Glomerular visceral epithelial cell (primary cell): ENCODE measurements around the gene SPCS1.
"Not testable (repeated sequence)": the region's sequence is repeated elsewhere in the genome, so short reads cannot be mapped to it uniquely, and the experiment has no call there.

Experiments
- DNase-seq: peaks from one replicate; pipeline ENCODE4 v3.0.0-alpha.2; 2016; ENCODE audit errors: extremely low spot score

Gene SPCS1

DNA sequence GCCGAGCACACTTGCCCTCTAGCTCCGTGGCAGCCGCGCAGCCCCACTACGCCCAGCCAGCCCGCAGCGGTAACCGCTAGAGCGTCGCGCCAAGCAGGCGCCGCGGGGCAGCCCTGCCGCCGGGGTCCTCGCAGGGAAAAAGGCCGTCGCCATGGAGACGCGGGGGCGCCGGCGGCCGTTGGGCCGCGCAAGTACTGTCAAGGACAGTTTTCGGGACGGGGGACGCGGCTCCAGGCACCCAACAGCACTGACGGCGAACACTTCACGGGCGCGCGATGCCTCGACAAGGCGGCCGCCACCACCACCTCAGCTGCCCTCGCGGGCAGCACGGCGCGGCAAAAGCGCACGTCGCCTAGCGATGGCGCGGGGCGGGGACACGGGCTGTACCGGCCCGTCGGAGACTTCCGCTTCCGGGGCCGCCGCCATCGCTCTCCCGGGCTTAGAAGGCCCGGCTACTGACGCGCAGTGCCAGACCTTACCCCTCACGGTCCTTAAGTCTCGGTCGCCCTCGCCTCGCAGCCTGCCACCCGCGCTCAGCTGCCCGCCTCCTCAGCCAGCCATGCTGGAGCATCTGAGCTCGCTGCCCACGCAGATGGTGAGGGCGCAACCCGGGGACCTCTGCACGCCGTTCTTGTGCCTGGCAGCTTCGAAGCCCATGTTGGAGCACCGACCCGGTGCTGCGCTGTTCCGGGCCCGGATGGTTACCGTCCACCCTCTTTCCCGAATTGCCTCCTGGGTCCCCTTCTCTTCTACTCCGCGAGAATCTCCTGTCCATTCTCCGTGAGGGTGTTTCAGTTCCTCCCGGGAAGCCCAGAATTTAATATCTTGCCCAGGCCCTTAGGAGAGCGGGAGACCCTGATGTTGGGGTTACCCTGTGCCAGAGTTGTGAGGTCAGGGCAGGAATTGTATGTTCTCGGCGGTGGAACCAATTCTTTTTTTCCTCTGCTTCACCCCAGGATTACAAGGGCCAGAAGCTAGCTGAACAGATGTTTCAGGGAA lies at the start of gene SPCS1, which contains the start of gene GLT8D1:
SPCS1 (plus strand) TSS at position 419 of the 999 bp plus-strand sequence; CDS start at position 560, 141 bp downstream.
GLT8D1 (minus strand) TSS at position 104 of the 999 bp plus-strand sequence. CDS start 5,331 bp downstream, outside the sequence.
- peak; percentile 81 for DNase-seq

- DNase-seq = no peak
Measured at GRCh38 chr3:52660046-52660445, 45.9 kb upstream of the SPCS1 start.

DNA sequence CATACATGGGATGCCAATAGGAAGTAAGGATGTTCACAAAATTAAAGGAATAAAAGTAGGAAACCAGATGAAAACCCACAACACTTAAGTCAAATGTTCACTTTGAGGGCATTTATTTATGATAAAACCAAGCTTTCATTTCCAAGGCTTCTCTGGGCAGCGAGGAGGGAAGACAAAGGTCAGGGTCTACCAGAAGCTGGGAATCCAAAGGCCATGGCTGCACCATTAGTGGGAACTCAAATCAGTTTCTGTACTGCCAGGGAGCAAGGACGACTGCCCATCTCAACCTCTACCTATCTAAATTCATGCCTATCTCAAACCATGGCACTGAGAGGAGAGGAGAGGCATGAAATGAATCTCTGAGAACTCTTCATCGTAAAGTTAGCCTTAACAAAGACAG lies 42.8 kb upstream of the SPCS1 start:
- DNase-seq = no peak

DNA sequence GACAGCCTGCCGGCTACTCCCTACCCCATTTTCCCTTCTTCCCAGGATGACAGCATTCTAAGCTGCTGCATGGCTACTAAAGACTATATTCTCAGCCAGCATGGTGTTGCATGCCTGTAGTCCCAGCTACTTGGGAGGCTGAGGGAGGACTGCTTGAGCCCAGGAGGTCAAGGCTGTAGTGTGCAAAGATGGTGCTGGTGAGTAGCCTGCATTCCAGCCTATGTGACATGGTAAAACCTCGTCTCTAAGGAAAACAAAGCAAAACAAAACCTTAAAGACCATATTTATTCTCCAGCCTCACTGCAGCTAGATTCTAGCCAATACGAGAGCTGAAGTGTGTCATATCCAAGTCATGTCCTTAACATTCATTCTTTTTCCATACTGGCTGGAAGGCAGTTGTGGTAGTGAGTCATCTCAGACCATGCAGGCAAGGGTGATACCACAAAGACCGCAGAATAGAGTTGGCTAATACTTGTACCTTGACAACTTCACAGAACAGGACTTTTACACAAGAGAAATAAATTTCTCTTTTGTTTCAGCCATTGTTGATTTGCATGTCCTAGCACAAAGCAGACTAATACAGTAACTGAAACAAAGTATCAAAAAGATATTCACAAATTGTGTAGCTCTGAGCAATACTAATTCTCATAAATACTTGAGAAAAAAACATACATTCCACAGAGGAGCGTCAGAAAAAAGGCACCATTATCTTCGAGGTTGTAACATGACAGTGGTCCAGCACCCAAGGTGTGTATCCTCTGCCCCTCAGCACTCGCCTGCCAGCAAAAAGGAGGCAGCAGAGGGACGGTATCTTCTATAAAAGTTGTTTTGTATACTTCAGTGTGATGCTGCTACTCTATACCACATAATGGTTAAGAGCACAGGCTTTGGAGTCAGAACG lies 35.0 kb upstream of the SPCS1 start:
- peak; percentile 98 for DNase-seq

DNA sequence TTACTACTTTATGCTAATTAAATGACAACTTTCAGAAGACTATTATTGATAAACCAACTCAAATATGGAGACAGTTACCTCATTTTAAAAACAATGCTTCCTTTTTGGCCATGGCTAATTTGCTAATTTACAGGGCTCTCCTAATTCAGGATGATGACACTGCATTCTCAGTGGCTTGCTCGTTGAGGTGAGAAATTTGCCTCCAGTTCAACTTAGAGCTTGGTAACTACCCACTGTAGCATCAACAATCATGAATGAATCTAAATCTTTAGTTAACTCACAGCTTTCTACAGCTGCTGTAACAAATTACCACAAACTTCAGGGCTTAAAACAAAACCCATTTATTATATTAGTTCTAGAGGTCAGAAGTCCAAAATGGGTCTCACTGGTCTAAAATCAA lies 34.2 kb upstream of the SPCS1 start:
- DNase-seq = peak; percentile 38

DNA sequence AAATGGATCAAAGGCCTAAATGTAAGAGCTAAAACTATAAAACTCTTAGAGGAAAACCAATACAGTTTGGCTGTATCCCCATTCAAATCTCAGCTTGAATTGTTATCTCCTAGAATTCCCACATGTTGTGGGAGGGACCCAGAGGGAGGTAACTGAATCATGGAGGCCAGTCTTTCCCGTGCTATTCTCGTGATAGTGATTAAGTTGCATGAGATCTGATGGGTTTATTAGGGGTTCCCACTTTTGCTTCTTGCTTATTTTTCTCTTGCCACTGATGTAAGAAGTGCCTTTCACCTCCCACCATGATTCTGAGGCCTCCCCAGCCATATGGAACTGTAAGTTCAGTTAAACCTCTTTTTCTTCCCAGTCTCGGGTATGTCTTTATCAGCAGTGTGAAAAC lies 29.7 kb upstream of the SPCS1 start:
- DNase-seq = not testable (repeated sequence)

- no peak for DNase-seq
Measured at GRCh38 chr3:52678265-52679198, 27.4 kb upstream of the SPCS1 start.

GRCh38 chr3:52679199-52679538 lies 26.7 kb upstream of the SPCS1 start:
- no peak for DNase-seq

DNA sequence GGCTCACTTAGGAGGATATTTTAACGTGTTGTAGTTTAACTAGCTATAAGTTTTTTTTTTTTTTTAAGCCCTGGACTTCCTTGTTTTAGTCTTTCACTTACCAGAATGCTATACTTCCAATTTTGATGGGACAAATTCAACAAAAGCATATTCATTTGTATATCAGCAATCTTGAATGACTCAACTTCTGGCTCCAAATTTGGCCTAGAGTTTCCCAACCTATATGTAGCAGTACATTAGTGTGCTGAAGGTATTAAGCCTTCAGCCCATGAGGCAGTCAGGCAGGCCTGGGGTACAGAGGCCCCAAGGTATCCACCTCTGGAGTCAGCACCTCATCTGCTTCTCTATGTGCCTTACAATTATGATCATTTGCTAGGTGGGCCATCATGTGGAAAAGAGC lies 26.1 kb upstream of the SPCS1 start:
- no peak for DNase-seq

DNA sequence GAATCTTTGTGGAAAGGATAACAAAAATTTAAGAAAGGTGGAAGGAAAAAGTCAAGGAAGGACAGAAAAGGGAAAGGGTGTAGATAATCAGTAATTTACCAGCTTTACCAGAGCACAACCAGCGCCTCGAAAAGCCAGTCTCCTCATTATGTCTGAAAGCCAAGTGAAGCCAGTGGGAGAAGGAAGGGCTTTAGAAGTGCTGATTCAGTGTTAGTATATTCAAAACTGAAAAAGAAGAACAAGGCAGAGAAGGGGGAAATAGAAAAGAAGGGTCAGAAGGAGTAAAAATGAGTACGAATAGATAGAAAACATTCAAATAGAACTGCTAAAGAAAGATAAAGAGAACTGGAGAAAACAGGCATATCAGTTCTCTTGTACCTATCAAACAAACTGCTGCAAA lies 24.3 kb upstream of the SPCS1 start:
- DNase-seq = no peak

GRCh38 chr3:52682016-52682415 lies 23.9 kb upstream of the SPCS1 start:
- DNase-seq = peak; percentile 56

DNA sequence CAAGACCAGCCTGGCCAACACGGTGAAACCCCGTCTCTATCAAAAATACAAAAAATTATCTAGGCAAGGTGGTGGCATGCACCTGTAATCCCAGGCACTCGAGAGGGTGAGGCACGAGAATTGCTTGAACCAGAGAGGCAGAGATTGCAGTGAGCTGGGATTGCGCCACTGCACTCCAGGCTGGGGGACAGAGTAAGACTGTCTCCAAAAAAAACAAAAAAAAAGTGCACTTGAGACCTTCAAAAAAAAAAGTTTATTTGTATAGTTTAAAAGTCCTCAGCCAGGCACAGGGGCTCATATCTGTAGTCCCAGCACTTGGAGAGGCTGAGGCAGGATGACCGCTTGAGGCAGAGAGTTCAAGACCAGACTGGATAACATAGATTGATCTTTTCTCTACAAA lies 22.3 kb upstream of the SPCS1 start:
- DNase-seq = no peak

GRCh38 chr3:52684184-52684583 lies 21.7 kb upstream of the SPCS1 start:
- DNase-seq = no peak

- DNase-seq = peak; percentile 85
Measured at GRCh38 chr3:52685285-52685708, 20.6 kb upstream of the SPCS1 start.

DNA sequence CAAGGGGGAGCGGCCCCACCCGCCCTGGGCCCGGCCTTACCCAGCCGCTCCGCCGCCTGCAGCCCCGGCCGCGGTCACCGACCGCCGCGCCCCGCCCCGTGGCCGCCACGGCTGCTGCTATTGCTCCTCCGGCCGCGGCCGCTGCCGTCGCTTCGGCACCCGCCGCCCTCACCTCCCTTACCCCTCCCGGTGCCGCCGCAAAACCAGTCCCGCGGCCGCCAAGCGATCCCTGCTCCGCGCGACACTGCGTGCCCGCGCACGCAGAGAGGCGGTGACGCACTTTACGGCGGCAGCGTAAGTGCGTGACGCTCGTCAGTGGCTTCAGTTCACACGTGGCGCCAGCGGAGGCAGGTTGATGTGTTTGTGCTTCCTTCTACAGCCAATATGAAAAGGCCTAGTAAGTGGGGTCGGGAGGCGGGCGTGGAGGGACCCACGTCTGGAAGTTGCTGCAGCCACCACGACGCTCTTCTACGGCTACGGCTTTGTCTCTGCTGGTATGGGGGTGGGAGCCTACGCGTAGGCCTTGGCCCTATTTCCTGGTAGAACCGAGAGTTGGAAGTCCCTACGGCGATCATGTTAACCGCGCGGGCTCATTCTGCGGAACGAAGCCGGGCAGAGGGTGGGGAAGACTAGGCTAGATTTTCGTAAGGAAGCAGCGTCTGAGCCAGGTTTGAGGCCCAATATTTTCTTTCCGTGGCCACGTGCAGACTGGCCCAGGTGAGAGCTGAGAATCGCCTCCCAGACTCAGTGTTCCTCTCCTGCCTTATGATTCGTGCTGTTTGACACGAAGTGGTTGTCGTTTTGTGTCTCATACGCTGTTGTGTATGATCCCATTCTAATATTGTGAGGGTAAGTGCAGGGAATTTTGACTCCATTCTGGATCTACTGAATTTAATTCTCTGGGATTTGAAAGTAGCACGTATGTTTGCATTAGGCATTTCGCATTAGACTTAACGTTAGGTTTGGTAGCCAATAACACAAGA lies 19.9 kb upstream of the SPCS1 start, which contains the start of the genes GNL3 and PBRM1:
GNL3 (plus strand) TSS at position 324 of the 983 bp plus-strand sequence; CDS start at position 385, 61 bp downstream.
PBRM1 (minus strand) TSS at position 205 of the 983 bp plus-strand sequence.
- peak; percentile 93 for DNase-seq

- no peak for DNase-seq
Measured at GRCh38 chr3:52688266-52688665, 17.6 kb upstream of the SPCS1 start.

DNA sequence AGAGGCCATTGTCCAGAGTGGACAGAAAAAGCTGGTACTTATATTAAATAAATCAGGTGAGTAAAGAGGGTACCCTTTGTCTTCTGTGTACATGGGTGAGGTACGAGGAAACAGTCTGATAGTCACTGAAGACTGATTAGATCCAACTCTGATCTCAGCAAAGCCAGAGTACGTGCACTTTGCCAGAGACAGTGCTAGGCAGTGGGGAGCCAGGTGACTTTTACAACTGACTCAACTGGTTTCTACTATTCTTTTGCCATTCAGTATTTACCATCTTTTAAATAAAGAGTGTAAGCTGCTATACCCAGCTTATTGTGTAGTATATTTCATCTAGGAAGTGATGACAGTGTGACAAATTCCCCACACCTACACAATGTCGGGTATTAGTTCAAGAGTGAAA lies 16.8 kb upstream of the SPCS1 start:
- no peak for DNase-seq

GRCh38 chr3:52690560-52690959 lies 15.3 kb upstream of the SPCS1 start:
- DNase-seq = no peak

- DNase-seq = no peak
Measured at GRCh38 chr3:52693071-52693470, 12.8 kb upstream of the SPCS1 start.
